RKO (cell line): Measurements from ENCODE around the gene SLC35D2.
"Not testable (repeated sequence)": the region's sequence is repeated elsewhere in the genome, so short reads cannot be mapped to it uniquely, and the experiment has no call there.

Source experiments
- DNase-seq: peaks from one replicate; pipeline ENCODE4 v3.0.0-alpha.2; 2016; ENCODE audit warnings: low spot score

Gene SLC35D2

DNA sequence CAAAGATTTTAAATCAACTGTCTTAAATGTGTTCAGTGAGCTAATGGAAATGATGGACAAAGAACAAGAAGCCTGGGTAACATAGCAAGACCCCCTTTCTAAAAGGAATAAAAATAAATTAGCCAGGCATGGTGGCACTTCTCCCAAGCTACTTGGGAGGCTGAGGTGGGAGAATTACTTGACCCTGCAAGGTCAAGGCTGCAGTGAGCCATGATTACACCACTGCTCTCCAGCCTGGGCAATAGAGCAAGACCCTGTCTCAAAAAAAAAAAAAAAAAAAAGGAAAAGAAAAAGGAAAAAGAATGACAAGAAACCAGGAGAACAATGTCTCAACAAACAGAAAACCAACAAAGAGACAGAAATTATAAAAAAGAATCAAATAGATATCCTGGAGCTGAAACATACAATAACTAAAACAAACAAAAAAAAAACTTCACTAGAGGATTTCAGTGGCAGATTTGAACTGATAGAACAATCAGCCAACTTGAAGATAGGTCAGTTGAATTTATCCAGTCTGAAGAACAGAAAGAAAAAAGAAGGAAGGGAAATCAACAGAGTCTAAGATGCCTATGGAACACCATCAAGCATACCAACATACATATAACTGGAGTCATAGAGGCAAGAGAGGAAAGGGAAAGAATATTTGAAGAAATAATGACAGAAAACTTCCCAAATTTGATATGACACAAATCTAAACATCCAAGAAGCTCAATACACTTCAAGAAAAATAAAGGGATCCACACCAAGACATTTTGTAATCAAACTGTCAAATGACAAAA, 16.8 kb upstream of the SLC35D2 start:
- DNase-seq: no peak

DNA sequence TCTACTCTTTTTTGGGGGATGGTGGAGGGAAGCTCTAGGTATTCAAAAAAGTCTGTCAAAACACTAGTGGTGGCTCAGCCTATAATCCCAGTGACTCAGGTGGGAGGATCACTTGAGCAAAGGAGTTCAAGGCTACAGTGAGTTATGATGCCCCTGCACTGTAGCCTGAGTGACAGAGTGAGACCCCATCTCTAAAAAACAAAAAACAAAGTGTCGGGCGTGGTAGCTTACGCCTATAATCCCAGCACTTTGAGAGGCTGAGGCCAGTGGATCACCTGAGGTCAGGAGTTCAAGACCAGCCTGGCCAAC, 15.8 kb upstream of the SLC35D2 start:
- DNase-seq: no peak

DNA sequence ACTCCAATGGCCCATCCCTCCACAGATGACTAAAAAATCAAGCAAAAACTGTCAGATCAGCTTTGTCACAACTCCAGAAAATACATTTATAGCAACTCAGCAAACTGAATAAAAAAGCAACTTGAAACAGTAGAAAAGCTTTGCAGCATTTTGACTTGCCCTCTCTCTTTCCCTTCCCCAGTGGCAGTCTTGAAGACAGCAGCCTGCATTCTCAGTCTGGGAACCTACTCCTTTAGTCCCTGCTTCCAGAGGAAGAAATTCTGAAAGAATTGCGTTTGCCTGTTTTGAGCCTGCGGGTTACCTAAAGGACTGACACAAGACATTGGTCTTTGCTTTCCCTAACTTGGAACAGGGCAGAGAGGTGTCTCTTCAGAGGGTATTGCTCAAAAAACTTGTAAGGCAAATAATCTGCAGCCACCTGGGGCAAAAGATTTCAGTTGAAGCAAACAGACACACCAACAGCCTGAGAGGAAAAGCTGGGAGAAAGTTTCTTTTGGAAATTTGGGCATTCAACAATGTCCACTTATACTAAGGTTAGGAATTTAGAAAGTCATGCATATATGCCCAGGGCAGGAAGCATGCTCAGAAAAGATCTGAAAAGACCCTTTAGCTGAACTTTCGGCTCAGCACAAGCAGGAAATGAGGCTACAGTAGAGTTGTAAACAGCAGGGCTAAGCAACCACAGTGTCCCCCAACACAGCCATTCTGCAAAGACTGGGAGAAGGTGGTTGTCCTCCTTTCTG, 15.2 kb upstream of the SLC35D2 start:
- no peak for DNase-seq

DNA sequence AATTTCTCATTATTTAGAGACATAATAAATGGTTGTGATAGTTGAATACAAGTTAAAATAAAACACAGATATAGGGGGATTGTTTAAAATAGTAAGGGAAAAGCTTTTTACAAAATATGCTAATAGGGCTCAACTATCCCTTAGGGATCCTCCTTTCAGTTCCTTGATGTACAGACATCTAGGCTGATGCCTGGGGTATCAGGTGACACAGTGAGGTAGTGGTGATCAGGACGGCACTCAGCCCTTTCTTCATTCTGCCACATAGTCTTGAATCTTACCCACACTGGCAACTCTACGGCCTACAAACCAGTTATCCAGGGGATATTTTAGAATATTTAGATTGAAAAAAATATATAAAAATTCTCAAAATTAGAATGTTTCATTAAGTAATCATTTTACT, 12.5 kb upstream of the SLC35D2 start:
- DNase-seq: no peak

DNA sequence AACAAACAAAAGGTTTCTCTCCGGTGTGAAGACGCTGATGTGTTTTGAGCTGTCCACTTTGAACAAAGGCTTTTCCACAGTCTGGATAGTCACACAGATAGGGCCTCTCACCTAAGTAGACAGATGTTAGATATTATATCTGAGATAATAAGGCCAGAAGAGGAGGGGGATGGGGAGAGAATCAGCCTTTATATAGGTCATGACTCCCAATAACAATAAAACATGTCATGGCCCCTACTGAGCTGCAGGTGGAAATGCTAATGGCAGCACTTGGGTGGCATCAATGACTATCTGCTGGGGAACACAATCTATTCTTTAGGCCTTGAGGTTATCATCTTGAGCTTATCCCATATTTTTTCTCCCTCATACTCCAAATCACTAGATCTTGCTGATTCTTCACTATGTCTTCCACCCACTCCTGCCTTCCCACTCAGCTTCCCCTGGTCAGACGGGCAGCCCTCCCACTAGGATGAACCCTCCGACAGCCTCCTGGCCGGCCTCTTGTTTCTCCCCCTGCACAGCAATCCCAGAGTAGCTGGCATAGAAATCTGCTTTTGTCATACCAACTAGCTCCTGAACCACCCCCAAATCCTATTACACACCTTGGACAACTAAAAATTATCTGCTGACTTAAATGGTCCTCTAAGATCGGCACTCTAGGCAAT, 11.5 kb upstream of the SLC35D2 start:
- DNase-seq: no peak

DNA sequence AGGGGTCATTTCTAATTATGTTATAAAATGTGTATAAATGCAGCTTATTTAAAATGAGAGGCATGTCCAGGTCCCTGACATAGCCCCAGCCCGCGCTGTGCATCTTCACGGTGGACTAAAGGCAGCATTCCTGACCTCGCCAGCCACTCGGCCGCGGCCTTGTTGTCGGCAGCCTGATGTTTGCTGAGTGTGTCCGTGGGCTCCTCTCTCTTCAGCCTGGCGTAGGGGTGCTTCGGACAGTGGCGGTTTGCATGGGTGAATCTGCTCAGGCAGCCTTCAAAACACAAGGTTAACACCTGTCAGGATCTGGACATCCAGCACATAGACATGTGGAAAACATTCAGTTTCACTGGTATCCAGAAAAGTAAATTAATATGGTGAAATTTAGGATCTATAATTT, 8.8 kb upstream of the SLC35D2 start:
- no peak for DNase-seq

DNA sequence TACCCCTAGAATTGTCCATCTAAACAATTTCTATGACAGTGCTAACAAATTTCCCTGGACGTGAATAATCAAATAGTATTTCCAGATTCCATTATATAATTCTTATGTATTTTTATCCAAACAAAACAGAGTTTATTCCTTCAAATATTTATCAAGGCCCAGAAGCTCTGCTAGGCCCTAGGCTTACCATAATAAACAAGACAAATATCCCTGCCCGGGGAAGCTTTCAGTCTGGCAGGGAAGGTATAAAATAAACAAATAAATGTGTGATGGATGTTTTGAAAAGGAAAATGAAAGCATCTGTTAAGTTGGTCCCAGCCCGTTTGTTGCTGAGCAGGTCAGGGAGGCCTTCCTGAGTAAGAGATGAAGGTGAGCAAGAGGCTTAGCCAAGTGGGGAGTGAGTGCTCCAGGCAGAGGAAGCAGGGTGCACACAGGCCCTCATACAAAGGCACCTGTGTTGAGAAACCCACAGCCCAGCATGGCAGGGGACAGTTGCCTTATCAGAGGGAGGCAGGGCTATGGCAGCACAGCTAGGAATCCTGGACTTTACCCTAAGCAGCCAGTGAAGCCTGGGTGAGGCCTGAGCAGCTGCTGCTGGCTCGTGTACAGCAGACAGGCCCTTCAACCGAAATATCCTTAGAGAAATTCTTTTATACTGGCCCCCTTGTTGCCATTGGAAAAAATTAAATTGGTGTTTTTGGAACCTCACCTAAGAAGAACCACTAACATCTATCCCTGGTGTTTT, 7.7 kb upstream of the SLC35D2 start:
- DNase-seq: no peak

DNA sequence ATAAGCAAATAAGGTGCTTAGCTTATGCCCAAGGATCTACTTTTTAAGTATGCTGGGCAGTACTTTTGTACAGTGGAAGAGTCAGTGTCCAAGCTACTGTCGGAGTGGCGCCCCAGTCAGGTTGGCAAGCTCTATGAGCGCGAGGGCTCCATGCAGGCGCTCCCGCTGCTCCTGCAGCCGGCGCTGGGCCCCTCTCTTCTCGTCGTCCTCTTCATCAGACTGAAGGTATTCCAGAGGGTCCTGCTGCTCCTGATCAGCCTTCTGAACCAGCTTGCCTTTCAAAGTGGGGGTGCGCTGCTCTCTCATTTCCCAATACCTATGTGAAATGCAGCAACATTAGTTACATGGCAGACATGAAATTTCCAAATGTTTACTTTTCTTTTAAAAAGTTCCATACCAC, 4.6 kb upstream of the SLC35D2 start:
- DNase-seq: no peak

DNA sequence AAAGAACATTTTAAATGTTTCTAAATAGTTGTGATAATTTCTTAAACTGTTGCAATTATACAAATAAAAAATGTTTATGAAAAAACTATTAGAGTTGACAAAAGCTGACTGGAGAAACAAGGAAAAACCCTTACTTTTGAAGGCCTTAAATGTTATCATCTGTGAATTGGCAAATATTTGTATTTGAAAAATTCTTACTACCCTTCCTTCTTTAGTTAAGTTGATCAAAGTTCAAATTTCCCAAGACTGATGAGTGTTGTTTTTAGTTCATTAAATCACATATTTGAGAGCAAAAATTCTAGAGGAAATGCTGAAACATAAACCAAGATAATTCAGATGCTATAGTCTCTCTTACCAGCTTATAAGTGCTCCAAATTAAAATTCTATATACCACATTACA, 2.6 kb upstream of the SLC35D2 start:
- no peak for DNase-seq

DNA sequence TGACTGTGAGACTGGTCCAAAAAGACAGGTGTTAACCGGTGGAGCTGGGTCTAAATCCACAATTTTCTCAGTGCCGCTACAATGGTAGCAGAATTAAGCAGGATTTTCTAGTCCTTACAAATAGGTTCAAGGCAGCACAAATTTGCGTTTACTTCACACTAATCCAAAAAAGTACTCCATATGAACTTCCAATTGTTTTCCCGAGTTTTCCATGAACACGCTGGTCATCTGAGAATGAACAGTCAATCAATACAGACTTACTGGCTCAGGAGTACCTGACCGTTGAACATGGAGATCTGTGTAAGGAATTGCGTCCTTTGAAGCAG, 709 bp downstream of the SLC35D2 start:
- DNase-seq: no peak

DNA sequence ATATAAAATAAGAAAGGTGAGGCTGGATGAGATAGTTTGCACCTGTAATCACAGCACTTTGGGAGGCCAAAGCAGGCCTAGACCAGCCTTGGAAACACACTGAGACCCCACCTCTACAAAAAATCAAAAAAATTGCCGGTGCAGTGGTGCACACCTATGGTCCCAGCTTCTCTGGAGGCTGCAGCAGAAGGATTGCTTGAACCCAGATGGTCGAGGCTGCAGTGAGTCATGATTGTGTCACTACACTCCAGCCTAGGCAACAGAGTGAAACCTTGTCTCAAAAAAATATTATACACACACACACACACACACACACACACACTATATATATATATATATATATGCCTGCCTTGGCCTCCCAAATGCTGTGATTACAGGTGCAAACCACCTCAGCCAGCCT, 1.3 kb downstream of the SLC35D2 start:
- DNase-seq: peak; percentile 68

DNA sequence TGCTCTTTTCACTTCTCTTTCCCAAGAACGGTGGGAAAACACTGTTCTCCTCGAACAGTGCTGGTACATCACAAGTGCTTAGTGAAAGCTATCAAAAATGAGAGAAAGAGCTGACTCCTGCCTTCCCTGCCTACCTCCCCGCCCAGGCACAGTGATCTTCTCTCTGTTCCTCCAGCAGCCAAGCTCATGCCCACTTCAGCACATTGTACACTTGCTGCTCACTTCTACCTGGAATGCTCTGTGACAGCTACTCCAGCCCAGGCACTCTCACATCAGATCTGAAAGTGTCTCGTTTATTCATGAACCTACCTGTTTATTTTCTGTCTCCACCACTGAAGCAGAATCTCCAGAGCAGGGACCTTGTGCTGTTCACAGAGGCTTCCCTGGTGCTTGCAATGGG, 1.8 kb downstream of the SLC35D2 start:
- no peak for DNase-seq

DNA sequence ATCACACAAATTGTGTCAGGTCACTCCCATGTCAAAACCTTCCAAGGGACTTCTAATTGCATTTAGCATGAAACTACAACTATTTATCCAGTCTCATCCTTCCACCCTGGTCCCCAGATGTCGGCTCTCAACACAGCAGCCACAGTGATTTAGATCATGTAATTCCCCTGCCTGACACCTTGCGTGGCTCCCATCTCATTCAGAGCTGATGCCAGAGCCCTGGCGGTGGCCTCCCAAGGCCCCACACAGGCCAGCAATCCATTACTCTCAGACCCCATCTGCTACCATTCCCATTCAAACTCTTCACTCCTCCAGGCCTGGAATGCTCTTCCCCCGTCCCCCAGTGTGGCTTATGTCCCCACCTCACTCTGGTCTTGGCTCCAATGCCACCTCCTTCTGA, 2.4 kb downstream of the SLC35D2 start:
- no peak for DNase-seq

DNA sequence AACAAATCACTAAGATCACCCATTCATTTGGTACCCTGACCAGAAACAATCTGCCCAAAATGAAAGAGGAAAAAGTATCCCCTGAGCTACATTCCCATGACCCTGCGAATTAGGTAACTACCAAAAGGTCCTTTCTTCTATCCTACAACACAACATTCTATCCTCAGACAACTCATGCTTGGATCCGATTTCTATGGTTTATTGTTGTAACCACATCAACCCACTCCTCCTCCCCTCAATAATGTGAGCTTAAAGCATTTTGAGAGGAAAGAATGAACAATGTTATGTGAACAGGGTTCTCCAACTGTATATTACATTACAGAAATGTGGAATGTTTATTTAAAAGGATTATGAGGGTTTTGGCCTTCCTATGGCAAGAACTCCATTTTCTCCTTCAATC, 4.0 kb downstream of the SLC35D2 start:
- DNase-seq: no peak

DNA sequence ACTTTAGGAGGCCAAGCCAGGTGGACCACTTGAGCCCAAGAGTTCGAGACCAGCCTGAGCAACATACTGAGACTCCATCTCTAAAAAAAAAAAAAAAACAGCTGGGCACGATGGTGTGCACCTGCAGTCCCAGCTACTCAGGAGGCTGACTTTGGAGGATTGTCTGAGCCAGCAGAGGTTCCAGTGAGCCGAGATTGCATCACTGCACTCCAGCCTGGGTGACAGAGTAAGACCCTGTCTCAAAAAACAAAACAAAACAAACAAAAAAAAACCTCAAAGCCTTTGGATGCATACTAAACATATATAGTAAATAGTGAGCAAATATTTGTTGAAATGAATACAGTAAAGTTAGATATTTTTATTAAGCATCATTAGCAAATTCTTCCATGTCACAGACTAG, 5.3 kb downstream of the SLC35D2 start:
- no peak for DNase-seq

DNA sequence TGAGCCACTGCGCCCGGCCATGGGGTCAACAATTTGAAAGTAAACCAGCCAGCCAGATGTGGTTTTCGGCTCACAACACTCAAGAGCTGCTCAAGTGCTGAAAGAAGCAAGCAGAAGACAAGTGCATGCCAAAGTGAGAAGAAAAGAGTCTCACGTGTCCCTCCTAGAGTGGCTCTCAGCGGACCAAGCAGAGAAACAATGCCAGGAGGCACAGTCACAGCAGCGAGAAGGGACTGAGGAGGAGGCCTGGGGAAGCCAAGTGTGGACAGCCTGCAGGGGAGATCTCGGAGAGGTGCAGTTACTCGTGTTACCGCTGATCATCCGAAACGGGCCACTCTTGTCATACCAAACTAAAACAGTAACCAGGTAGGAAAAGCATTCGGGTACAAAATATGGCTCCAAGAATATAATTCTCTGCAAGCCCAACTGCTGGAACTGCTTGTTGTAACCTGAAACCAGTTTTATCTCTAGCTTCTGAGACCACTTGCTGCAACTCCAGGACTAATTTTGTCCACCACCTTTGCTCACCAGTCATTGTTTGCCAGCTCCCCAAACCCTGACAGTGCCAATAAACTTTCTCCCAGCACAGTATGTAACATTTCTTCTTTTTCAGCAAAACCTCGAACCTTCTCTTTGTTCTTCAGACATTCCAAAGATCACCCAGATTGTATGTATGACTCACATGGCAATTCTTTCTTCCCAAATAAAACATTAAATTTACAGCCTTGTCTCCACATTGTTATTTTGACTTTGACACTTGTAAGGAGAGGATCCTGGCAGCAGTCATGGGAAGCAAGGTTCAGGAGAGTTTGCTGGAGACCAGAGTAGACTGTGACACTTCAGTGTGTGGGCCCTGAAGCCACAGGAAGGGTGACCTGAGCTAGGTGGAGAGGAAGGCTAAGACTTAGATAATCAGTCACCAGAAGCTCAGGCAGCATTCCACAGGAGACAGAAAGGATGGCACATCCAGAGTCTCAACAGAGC, 6.3 kb downstream of the SLC35D2 start:
- DNase-seq: no peak

DNA sequence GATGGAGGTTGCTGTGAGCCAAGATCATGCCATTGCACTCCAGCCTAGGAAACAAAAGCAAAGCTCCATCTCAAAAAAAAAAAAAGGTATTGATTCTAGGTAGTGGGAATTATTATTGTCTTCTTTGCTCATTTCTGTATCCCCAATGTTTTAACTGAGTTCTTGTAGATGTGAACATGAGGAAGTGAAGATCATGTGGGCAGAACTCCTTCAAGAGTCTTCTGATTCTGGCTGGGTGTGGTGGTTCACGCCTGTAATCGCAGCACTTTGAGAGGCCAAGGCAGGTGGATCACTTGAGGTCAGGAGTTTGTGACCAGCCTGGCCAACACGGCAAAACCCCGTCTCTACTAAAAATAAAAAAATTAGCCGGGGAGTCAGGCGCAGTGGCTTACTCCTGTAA, 8.0 kb downstream of the SLC35D2 start:
- DNase-seq: not testable (repeated sequence)

DNA sequence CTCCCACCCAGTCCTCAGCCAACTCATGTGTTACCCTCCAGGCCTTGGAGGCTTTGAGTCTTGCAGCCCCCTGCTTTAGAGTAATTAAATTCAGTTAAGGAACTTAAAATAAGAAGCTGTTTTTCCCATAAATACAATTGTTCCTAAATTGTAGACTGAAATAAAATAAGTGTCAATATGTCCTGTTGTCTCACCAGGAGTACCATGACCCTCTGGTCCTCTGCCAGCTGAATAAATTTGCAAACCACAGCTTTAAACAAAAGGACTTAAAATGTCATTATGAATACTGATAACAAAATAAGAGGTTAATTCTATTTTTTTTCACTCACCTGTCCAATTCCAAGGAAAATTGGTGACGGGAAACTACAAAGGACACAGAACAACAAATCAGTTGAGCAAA, 15.6 kb downstream of the SLC35D2 start:
- no peak for DNase-seq

DNA sequence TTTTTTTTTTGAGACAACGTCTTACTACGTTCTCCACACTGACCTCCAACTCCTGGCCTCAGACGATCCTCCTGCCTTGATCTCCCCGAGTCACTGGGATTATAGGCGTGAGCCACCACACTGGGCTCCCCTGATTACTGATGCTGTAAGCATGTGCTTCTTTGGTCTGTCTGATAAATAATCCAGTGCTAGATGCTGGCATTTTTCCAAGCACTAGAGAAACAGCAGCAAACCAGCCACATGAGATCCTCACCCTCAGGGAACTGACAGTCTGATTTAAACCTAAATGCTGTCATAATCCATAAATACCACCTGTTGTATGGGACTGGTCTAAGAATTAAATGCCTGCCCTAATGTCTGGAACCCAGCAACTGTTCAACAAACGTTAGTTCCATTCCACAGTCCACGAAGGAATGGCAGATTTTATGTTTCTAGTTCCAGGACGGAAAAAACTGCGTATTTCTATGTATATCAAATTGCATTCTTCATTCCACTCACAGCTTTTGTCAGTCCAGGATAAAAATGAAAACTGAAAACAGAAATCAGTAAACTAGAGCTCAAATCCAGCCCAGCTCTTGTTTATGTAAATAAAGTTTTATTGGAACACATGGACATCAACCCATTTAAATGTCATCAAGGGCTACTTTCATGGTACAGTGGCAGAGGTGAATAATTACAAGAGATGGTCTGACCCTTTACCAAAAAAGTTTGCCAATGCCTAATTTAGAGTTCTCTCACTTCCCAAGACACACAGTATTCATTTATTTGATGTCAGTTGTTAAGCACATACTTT, 20.1 kb downstream of the SLC35D2 start:
- DNase-seq: no peak

DNA sequence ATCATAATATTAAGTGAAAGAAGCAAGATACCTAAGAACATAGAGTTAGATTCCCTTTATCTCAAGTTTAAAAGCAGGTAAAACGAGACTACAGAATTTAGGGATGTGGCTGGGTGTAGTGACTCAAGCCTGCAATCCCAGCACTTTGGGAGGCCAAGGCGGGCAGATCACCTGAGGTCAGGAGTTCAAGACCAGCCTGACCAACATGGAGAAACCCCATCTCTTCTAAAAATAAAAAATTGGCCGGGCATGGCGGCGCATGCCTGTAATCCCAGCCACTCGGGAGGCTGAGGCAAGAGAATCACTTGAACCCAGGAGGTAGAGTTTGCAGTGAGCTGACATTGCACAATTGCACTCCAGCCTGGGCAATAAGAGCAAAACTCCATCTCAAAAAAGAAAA, 21.4 kb downstream of the SLC35D2 start:
- DNase-seq: not testable (repeated sequence)

DNA sequence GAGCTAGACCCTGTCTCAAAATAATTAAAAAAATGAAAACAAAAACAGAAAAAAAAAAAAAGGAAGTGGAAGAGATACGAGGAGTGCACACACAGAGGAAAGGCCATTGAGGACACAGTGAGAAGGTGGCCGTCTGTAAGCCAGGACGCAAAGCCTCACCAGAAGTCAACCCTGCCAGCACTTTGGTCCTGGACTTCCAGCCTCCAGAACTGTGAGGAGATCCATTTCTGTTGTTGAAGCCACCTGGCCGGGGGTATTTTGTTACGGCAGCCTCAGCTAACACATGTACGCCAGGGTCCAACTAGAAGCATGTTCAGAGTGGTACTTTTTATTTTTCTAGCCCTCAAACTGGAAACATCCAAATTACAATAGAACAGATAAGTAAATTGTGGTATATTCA, 21.8 kb downstream of the SLC35D2 start:
- no peak for DNase-seq
